ENCODE measurements around the gene RERE.

Gene RERE

GRCh38 chr1:8421721-8422120 lies 395.7 kb downstream of the RERE start:
- Histone ChIP-seq H3K4me3 (ENCODE audit: low read depth in 1 of 2, low read length in 2 of 2) (no peak overlapping the region), H4K20me1 (ENCODE audit: insufficient read depth, low read length) (peaks cover 34% of the 10 kb centered on the region)

GRCh38 chr1:8420318-8420717 lies 397.1 kb downstream of the RERE start:
- Histone ChIP-seq H2AFZ (ENCODE audit: low read depth, low read length) (no peak overlapping the region), H3K27me3 (ENCODE audit: insufficient read depth, low read length, poor library complexity) (peaks cover 4% of the 10 kb centered on the region), H3K9me3 (ENCODE audit: insufficient read depth, low read length, severe bottlenecking) (no peaks in the 10 kb centered on the region), H3K9ac (ENCODE audit: low read depth, low read length) (no peak overlapping the region), H3K4me3 (ENCODE audit: low read depth in 1 of 2, low read length in 2 of 2) (no peak overlapping the region), H3K36me3 (ENCODE audit: insufficient read depth, low read length) (peaks cover 10% of the 10 kb centered on the region), H3K27ac (ENCODE audit: low read length) (no peak overlapping the region), H3K4me2 (ENCODE audit: insufficient read depth, low read length) (no peak overlapping the region), H3K79me2 (ENCODE audit: insufficient read depth, low read length) (peaks cover 2% of the 10 kb centered on the region; the same call in 1 of the 2 replicates), H4K20me1 (ENCODE audit: insufficient read depth, low read length) (peaks cover 26% of the 10 kb centered on the region), H3K4me1 (ENCODE audit: insufficient read depth, low read length) (peaks cover 29% of the 10 kb centered on the region)
- DNase-seq (no peak), ATAC-seq (ENCODE audit: insufficient read depth, low read depth) (no peak)
- TF ChIP-seq EZH2 (IDR thresholded peaks at IDR 0.05; ENCODE audit: borderline replicate concordance, low read depth, low read length, severe bottlenecking) (no peak), CTCF (IDR thresholded peaks at IDR 0.05; ENCODE audit: borderline replicate concordance, extremely low read depth, low read length, poor library complexity, severe bottlenecking) (no peak)

More at GRCh38 chr1:8421721-8422120, 395.7 kb downstream of the RERE start:
- H3K9ac ChIP-seq (ENCODE audit: low read depth, low read length): no peak overlapping the region
- peaks cover 10% of the 10 kb centered on the region for H3K36me3 ChIP-seq (ENCODE audit: insufficient read depth, low read length)
- peaks cover 2% of the 10 kb centered on the region; the same call in 1 of the 2 replicates for H3K79me2 ChIP-seq (ENCODE audit: insufficient read depth, low read length)
- ATAC-seq (ENCODE audit: insufficient read depth, low read depth): no peak
- TF ChIP-seq CTCF (IDR thresholded peaks at IDR 0.05; ENCODE audit: borderline replicate concordance, extremely low read depth, low read length, poor library complexity, severe bottlenecking): no peak
- TF ChIP-seq EZH2 (IDR thresholded peaks at IDR 0.05; ENCODE audit: borderline replicate concordance, low read depth, low read length, severe bottlenecking): no peak
- peaks cover 33% of the 10 kb centered on the region for H3K4me1 ChIP-seq (ENCODE audit: insufficient read depth, low read length)
- H3K4me2 ChIP-seq (ENCODE audit: insufficient read depth, low read length): peak overlapping the region; percentile 19; the same call in 1 of the 2 replicates
- H3K27me3 ChIP-seq (ENCODE audit: insufficient read depth, low read length, poor library complexity): peaks cover 4% of the 10 kb centered on the region
- DNase-seq: no peak
- H2AFZ ChIP-seq (ENCODE audit: low read depth, low read length): no peak overlapping the region
- H3K9me3 ChIP-seq (ENCODE audit: insufficient read depth, low read length, severe bottlenecking): no peaks in the 10 kb centered on the region
- H3K27ac ChIP-seq (ENCODE audit: low read length): no peak overlapping the region

- Histone ChIP-seq H3K79me2 (ENCODE audit: insufficient read depth, low read length) (peaks cover 2% of the 10 kb centered on the region; the same call in 1 of the 2 replicates), H3K27me3 (ENCODE audit: insufficient read depth, low read length, poor library complexity) (peaks cover 4% of the 10 kb centered on the region), H2AFZ (ENCODE audit: low read depth, low read length) (no peak overlapping the region), H3K4me2 (ENCODE audit: insufficient read depth, low read length) (no peak overlapping the region), H3K4me3 (ENCODE audit: low read depth in 1 of 2, low read length in 2 of 2) (no peak overlapping the region), H3K9me3 (ENCODE audit: insufficient read depth, low read length, severe bottlenecking) (no peaks in the 10 kb centered on the region), H3K4me1 (ENCODE audit: insufficient read depth, low read length) (peaks cover 28% of the 10 kb centered on the region), H3K9ac (ENCODE audit: low read depth, low read length) (no peak overlapping the region), H4K20me1 (ENCODE audit: insufficient read depth, low read length) (peaks cover 22% of the 10 kb centered on the region), H3K36me3 (ENCODE audit: insufficient read depth, low read length) (peaks cover 10% of the 10 kb centered on the region), H3K27ac (ENCODE audit: low read length) (no peak overlapping the region)
- ATAC-seq (ENCODE audit: insufficient read depth, low read depth) (no peak), DNase-seq (no peak)
- TF ChIP-seq CTCF (IDR thresholded peaks at IDR 0.05; ENCODE audit: borderline replicate concordance, extremely low read depth, low read length, poor library complexity, severe bottlenecking): no peak
- TF ChIP-seq EZH2 (IDR thresholded peaks at IDR 0.05; ENCODE audit: borderline replicate concordance, low read depth, low read length, severe bottlenecking): no peak
Observed at GRCh38 chr1:8419861-8420260, 397.6 kb downstream of the RERE start.
